Neural progenitor cell (in vitro differentiated cells): ENCODE data around the gene FIG4.
"Not testable (repeated sequence)": the region's sequence is repeated elsewhere in the genome, so short reads cannot be mapped to it uniquely, and the experiment has no call there.

Experiments
- CTCF ChIP-seq: fragments of 200-600 bp; sonication (generic); IDR thresholded peaks from 2 replicates; pipeline ENCODE4 v1.5.1; 2017; ENCODE audit warnings: antibody characterized with exemption, mild to moderate bottlenecking
- EZH2phosphoT487 ChIP-seq: fragments of 200-600 bp; sonication (generic); IDR thresholded peaks from 2 replicates; pipeline ENCODE4 v1.6.1; 2017; ENCODE audit warnings: antibody characterized with exemption

- not testable (repeated sequence) for TF ChIP-seq CTCF, EZH2phosphoT487
Observed at GRCh38 chr6:109678661-109679505, 12.2 kb upstream of the FIG4 start.
